GM12874 (cell line): ENCODE results near the gene FLRT1.

Experiments
- TF ChIP-seq, protein P1 (sequence below): IDR thresholded peaks from 2 replicates; pipeline ENCODE4 v1.5.1; 2011; ENCODE audit warnings: low read depth, mild to moderate bottlenecking, control low read depth, low read length, moderate library complexity; ENCODE audit not compliant: insufficient read depth

FLRT1 gene

GRCh38 chr11:63997104-63997700 is 38.5 kb upstream of the FLRT1 start:
- TF ChIP-seq, protein P1, sequence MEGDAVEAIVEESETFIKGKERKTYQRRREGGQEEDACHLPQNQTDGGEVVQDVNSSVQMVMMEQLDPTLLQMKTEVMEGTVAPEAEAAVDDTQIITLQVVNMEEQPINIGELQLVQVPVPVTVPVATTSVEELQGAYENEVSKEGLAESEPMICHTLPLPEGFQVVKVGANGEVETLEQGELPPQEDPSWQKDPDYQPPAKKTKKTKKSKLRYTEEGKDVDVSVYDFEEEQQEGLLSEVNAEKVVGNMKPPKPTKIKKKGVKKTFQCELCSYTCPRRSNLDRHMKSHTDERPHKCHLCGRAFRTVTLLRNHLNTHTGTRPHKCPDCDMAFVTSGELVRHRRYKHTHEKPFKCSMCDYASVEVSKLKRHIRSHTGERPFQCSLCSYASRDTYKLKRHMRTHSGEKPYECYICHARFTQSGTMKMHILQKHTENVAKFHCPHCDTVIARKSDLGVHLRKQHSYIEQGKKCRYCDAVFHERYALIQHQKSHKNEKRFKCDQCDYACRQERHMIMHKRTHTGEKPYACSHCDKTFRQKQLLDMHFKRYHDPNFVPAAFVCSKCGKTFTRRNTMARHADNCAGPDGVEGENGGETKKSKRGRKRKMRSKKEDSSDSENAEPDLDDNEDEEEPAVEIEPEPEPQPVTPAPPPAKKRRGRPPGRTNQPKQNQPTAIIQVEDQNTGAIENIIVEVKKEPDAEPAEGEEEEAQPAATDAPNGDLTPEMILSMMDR = no peak

DNA sequence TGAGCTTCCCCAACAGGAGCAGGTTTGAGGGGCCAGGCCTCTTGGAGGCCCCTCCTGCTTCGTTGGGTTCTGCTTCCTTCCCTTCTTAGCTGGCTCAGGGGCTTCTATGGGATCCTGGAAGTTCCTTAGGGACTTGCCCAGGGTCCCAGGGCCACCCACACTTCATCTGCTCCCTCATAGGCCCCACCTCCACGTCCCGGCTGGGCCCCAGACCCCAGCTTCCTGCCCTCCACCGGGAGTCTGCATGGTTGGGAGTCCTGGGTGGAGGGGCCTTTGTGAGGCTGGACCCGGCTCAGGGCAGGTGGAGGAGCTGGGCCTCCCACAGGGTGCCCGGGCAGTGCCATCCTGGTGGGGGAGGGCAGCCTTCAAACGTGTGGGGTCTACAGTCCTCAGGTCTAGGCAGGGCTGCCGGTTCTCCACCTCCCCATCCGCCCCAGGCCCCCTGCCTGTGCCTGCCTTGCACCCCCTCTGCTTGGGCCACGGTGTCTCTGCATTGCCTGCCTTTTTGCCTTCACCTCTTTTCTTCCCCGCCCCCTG is 37.9 kb upstream of the FLRT1 start:
- TF ChIP-seq, protein P1 = no peak

DNA sequence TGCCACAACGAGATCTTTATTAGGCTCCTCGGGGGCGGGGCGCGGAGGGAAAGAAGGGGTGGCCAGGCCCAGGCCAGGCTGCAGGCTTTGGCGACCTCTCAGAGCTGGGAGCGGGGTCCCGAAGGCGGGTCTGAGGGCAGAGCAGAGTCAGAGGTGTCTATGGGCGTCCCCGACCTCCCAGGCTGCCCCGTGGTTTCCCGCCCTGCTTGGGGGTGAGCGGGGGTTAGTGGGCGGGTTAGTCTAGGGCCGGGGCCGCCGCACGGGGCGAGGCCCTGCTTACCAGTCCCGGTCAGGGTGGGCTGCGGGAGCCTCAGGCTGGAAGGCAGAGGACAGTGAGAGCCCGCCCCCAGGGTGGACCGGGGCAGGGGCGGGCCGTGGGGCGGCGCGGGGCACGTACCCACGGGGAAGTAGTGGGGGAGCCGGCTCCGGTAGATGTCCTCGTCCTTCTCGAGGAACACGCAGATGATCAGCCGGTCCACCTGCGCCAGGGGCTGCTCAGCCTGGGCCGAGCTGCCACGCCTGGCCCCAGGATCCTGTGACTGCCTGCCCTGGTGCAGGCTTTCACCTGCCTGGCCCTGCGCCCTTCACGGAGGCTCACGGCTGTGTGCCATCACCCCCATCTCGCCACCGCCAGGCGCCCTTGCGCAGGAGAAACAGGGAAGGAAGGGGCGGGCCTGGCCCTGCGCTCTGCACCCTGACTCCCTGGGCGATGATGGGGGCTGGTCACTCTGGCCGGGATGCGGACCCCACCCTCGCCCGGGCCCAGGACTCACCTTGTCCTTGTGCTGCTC is 37.0 kb upstream of the FLRT1 start:
- TF ChIP-seq, protein P1 = no peak

GRCh38 chr11:63999349-64000025 is 36.2 kb upstream of the FLRT1 start:
- TF ChIP-seq, protein P1 = no peak

DNA sequence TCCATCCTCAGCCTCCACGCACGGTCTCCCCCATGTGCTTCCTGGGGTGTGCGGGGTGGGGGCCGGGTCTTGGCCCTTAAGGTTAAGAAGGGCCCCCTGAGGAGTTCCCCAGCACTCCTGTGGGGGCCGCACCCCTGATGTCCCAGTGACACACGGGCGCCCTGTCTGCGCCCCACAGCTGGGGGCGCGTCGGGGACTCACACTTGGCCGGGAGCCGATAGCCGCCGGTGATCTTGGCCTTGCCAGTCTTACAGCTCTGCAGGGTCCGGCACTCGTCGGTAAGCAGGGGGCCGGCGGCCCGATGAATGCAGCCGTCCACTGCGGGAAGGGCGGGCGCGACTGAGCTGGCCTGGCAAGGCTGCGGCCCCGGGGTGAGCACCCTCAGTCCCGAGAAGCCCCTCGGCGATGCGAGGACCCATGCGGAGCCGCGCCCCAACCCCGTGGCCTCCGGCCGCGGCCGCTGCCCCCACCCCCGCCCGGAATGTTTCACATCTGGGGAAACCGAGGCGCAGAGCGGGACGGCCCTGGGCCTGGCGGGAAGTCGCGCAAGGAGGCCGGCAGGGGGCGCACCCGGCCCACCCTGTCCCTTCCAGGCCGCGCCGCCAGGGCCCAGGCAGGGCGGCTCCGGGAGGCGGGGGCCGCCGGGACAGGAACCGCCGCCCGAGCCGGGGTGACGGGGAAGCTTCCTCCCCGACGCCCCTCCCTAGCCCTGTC is 35.5 kb upstream of the FLRT1 start:
- TF ChIP-seq, protein P1 = peak; percentile 78

DNA sequence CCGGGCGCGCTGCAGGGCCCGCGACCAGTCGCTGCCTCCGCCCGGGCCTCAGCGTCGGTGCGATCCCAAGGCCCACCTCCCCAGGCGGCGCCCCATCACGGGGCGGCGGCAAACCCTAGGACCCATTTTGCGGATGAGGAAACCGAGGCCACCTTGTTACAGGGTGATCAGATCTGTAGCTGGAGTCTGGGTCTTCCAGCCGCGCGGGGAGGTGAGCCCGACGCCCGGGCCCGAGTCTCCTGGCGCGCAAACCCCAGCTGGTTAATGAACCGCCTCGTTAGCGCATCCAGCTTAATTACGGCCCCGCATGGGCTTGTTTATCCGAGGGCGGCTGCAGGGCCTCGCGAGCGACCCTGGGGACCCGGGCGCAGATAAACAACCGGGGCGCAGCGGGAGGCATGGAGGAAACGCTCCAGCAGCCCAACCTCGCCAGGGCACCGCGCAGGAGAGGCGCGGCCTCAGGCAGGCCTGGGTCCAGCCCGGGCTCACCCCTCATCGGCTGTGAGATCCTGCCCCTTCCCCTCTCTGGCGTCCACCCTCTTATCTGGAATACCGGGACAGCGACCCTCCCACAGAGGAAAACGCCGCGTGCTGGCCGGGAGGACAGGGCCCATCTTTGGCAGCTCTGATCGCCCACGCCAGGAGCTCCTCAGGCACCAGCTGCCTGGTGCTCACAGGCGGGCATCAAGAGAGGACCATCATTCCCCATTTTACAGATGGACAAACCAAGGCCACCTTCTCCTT is 34.8 kb upstream of the FLRT1 start:
- TF ChIP-seq, protein P1 = no peak
